ENCODE results near the gene UBE3C.
"Not testable (repeated sequence)": the region's sequence is repeated elsewhere in the genome, so short reads cannot be mapped to it uniquely, and the experiment has no call there.

UBE3C gene

DNA sequence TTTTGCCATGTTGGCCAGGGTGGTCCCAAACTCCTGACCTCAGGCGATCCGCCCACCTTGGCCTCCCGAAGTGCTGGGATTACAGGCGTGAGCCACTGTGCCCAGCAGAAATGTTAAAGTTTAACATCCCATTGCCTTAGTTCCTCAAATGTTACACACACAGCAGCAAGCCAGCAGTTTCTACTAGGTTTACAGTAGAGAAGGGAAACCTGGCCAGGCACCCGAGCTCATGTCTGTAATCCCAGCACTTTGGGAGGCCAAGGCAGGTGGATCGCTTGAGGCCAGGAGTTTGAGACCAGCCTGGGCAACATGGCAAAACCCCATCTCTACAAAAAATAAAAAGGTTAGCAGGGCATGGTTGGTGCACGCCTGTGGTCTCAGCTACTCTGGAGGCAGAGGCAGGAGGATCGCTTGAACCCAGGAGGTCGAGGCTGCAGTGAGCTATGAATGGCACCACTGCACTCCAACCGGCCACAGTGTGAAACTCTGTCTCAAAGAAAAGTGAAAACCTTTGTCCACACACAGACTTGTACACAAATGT is 135.4 kb downstream of the UBE3C start:
- not testable (repeated sequence) for DNase-seq

- no peak for DNase-seq
Observed at GRCh38 chr7:157274991-157275427, 136.3 kb downstream of the UBE3C start.

- no peak for DNase-seq
Observed at GRCh38 chr7:157276091-157276561, 137.4 kb downstream of the UBE3C start.

GRCh38 chr7:157276731-157277562 is 138.2 kb downstream of the UBE3C start:
- no peak for DNase-seq

DNA sequence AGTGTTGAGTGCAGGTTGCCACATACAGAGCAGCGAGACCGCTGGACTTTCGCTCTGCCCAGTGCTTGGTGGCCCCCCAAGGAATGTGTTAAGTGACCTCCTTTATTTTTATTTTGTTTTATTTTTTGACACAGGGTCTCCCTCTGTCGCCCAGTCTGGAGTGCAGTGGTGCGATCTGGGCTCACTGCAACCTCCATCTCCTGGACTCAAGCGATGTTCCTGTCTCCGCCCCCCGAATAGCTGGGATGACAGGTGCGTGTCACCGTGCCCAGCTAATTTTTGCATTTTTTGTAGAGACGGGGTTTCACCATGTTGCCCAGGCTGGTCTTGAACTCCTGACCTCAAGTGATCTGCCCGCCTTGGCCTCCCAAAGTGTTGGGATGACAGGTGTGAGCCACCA is 138.8 kb downstream of the UBE3C start:
- DNase-seq = not testable (repeated sequence)

- DNase-seq = no peak
Observed at GRCh38 chr7:157278167-157278790, 139.6 kb downstream of the UBE3C start.

DNA sequence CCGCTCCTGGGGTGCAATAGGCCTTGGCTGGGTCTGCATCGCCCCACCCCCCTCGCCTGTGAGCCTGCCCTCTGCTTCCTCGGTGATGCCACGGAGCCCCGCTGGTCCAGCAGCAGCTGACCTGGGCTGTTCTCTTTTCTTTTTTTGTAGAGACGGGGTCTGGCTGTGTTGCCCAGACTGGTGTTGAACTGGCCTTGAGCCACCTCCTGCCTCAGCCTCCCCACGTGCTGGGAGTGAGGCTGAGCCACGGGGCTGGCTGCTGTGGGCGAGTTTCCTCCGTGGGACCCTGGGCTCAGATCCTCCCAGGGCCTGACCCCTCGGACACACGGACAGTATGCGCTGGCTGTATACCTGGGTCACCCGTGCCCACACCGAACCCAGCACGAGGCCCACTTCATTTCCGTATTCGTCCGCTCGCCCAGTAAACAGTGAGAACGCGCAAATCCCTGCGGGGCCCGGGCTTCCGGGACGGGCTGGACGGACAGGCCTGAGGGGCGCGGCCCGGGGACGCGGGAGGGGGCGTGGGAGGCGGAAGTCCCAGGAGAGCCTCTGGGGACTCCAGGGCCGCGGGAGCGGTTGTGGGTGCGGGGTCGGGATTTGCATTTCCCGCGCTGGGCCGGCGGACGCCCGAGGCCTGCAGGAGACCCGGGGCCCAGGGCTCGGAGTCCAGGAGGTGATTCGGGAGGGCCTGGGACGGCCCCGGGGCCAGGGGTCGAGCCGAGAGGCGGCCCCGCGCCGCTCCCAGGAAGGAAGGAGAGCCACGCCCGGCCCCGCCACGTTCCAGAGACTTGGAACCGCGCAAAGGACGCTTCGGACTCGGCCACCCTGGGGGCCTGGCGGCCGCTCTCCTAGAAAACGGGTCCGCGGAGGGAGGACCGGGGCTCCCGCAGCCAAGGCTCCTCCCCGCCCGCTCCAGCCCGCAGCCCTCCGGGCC is 140.3 kb downstream of the UBE3C start:
- DNase-seq = no peak

- DNase-seq = no peak
Observed at GRCh38 chr7:157279741-157280215, 141.1 kb downstream of the UBE3C start.

GRCh38 chr7:157280216-157280841 is 141.6 kb downstream of the UBE3C start:
- DNase-seq = no peak

DNA sequence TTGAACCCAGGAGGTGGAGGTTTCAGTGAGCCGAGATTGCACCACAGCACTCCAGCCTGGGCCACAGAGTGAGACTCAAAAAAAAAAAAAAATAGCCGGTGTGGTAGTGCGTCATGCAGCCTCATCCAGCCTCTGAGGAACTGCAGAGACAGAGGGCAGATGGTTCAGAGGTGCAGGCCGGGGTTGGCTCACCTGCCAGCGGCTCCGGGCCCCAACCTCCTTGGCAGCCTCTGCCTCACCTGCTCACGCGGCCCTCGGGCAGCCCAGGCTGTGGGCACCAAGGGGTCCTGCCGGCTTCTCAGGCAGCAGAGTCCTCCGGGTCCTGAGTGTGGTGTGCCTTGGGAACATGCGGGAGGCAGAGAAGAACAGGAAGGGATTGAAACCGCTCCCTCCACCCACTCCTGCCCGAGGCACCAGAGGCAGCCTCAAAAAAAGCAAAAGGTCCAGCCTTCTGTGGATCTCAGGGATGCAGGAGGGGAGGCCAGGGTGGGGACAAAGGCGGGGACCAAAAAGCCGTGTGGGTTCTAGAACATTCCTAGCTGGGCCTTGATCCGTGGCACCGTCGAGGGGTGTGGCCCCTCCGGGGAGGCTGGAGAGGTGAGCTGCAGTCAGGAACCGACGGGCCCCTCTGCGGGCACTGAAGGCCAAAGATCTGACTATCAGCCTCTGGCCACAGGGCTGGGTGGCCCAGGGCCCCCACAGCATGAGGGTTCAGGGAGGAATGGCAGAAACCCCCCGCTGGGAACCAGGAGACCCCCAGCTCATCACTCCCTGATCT is 142.7 kb downstream of the UBE3C start:
- no peak for DNase-seq

DNA sequence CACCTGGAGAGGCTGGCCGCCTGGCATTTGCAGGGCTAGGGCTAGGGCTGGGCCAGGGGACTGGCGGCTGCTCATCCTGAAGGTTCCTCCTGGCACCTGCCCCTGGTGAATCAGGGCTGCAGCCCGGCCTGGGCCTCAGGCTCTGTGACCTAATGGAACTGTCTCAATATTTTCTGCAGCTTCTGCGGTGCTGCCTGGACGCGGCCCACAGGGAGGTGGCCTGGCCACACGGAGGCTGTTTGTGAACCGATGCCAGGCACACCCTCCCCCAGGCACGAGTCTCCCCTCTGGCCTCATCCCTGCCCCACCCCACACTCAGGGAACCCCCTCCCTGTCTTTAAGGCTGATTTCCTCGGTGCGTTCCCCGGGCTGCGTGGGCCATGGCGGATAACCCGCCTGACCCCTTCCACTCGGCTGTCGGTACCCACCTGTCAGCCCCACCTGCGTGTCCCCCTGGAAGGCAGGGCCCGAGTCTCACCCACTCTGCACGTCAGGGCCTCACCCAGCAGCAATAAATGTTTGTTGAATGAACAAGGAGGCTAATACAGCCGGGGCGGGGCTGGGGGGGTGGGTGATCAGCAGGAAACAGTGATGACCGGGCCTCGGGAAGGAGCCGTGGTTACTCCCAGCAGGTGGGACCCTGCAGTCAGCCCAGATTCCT is 143.5 kb downstream of the UBE3C start:
- DNase-seq = no peak

DNA sequence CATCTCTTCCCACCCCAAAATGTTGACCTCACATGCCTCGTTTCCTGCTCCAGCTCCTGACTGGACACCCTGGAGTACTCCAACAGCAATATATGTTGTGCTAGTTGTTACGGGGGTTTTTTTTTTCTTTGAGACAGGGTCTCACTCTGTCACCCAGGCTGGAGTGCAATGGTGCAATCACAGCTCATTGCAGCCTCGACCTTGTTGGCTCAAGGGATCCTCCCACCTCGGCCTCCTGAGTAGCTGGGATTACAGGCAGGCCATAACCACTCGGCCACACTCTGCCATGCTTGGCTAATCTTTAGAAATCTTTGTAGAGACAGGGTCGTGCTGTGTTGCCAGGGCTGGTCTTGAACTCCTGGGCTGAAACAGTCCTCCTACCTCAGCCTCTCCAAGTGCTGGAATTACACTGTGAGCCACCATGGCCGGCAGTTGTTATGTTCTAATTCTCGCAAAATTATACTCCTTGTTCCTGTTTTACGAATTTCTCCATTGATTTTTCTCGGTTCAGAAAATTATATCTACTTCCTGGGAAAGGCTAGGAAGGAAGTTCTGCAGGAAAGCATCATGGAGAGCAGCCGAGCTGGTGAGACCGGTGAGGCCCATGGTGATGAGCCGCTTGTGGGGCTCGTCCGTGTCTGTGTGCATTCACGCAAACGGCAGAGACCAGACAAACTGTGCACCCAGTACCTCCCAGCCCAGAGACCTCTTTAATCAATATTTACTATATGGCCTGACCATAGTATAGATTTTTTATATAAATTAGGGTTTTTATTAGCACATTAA is 145.7 kb downstream of the UBE3C start:
- DNase-seq = no peak

GRCh38 chr7:157291404-157292080 is 152.8 kb downstream of the UBE3C start:
- DNase-seq = no peak

DNA sequence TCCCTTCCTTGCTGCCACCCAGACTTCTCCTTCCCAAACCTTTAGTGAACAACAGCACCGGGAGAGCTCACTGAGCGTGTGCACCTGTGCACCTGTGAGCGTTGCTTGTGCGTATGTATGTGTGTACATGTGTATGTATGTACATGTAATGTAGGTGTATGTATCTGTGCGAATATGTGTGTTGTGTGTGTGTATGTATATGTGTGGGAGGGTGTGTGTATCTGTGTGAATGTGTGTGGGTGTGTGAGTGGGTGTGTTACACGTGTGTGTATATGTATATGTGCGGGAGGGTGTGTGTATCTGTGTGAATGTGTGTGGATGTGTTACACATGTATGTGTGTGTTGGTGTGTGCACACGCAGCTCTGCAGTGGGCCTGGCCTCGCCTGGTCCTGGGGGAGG is 153.5 kb downstream of the UBE3C start:
- DNase-seq = no peak

DNA sequence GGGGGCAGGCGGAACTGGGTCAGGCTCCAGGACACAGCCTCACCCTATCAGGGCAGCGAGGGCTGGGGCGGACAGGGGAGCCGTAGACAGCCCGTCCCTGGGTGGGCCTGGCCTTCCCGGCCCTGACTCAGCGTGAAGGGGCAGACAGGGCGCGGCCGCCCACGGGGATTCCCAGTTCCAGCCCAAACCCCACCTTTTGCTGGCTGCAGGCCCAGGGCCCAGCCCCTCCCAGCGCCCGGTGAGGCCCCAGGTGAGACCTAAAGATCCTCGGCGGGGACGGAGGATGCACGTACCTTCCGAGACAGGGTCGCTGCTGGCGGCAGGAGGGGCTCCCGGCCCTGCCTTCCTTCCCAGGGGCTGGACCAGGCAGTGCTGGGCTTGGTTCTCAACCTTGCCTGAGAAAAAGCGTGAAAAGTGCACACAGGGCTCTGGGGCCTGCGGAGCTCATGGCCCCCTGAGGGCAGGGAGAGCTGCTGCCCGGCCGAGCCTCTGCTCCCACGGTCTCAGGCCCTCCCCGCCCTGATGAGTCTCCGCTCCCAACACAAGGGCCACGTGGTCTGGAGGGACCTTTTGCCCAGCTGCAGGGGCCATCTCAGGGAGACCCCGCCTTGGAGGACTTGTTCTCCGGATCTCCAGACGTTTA is 154.2 kb downstream of the UBE3C start:
- no peak for DNase-seq

GRCh38 chr7:157293413-157293788 is 154.7 kb downstream of the UBE3C start:
- DNase-seq = no peak

GRCh38 chr7:157294773-157295172 is 156.0 kb downstream of the UBE3C start:
- DNase-seq = no peak

- DNase-seq = no peak
Observed at GRCh38 chr7:157295338-157295737, 156.6 kb downstream of the UBE3C start.

GRCh38 chr7:157297185-157297584 is 158.5 kb downstream of the UBE3C start:
- no peak for DNase-seq
